SH-SY5Y (cell line): ENCODE data around the gene TMEM178B.

Experiments used
- GATA2 ChIP-seq: IDR thresholded peaks from 2 replicates; pipeline ENCODE4 v1.6.1; 2011; ENCODE audit warnings: mild to moderate bottlenecking, low read depth, low read length
- GATA3 ChIP-seq: IDR thresholded peaks from 2 replicates; pipeline ENCODE4 v1.6.1; 2011; ENCODE audit warnings: low read depth, mild to moderate bottlenecking, low read length, moderate library complexity

DNA sequence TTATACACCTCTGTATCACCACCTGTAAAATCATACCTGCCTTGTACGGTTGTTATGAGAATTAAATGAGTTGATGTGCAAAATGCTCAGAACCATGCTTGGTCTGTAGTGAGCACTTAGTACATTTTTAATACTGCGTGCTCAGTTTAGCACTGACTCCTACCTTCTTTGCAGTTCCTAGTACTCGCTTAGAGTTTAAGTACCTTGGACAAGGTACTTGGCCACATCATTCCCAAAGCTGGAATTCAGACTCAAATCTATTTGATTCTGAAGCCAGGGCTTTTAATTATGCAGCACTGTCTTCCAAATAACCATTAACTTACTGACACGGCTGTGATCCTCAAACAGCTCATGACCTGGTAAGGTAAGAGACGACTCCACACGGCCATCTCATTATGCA lies 377.4 kb downstream of the TMEM178B start:
- TF ChIP-seq GATA2 (no peak), GATA3 (no peak)
